Adrenal gland (tissue), 12 donors: Measurements from ENCODE around the gene NXPE4. TPM values are rescaled to one million over a fixed set of nuclear protein-coding genes. Genes with fewer than 3 reads are reported as not detected.

Experiments
- DNase-seq, 7 donors: peaks; one replicate each; pipeline ENCODE4 v3.0.0-alpha.2; 2019 to 2020
- H3K27ac ChIP-seq, 5 donors: fragments of 200-600 bp; sonication (generic) in 4 of 5; 1 replicate in 3 of 5; 2 replicates in 2 of 5; pipeline versions ENCODE4 v1.5.1 to v1.8.0; 2016 to 2020; ENCODE audit warnings: mild to moderate bottlenecking in 1 of 5
- H3K27me3 ChIP-seq: fragments of 200-600 bp; 2 replicates; pipeline ENCODE4 v1.8.0; 2021
- H3K36me3 ChIP-seq, 2 donors: fragments of 200-600 bp; replicated peaks in 1 of 2; 1 replicate in 1 of 2; 2 replicates in 1 of 2; pipeline versions ENCODE4 v1.5.1 to v1.8.0; 2018 to 2022
- H3K4me1 ChIP-seq, 2 donors: fragments of 200-600 bp; replicated peaks in 1 of 2; 1 replicate in 1 of 2; 2 replicates in 1 of 2; pipeline versions ENCODE4 v1.5.1 to v1.8.0; 2018 to 2021
- H3K4me3 ChIP-seq, 4 donors: fragments of 200-600 bp; sonication (generic) in 3 of 4; one replicate each; pipeline ENCODE4 v1.5.1; 2016 to 2018
- H3K9me3 ChIP-seq, 3 donors: fragments of 200-600 bp; sonication (generic) in 1 of 3; replicated peaks in 1 of 3; 1 replicate in 2 of 3; 2 replicates in 1 of 3; pipeline versions ENCODE4 v1.5.1 to v1.8.0; 2016 to 2021
- CTCF ChIP-seq, 6 experiments: fragments of 450-650 bp in 4 of 6; fragments of 200-600 bp in 2 of 6; sonication (generic) in 1 of 6; IDR thresholded peaks; 1 replicate in 5 of 6; 2 replicates in 1 of 6; pipeline versions ENCODE4 v1.5.1 to v1.8.0; 2016 to 2021; ENCODE audit warnings: antibody characterized with exemption in 6 of 6, mild to moderate bottlenecking in 2 of 6, moderate library complexity in 1 of 6
- POLR2A ChIP-seq, 2 donors: fragments of 450-650 bp; IDR thresholded peaks; one replicate each; pipeline ENCODE4 v1.6.1; 2017; ENCODE audit warnings: antibody characterized with exemption in 2 of 2, mild to moderate bottlenecking in 2 of 2, moderate library complexity in 1 of 2
- WGBS, 4 donors: extraction: QIAGEN DNeasy Blood & Tissue Kit in 2 of 4; methylation state at CpG; one replicate each; pipeline versions ENCODE4 v1.1.5 to v1.1.7; 2013 to 2017; 5-methylcytosine and 5-hydroxymethylcytosine counted together
- intact Hi-C, 2 donors: fragments of 100-400 bp; cut with DNase I; formaldehyde crosslinking; loops; one replicate each; pipeline versions ENCODE4 v1.14.1 to v1.15.0; 2022 to 2023
- polyA plus RNA-seq, 3 donors: library from polyadenylated mRNA; stranded (reverse); fragments of 200-250 nt in 2 of 3; fragments of 350-450 nt in 1 of 3; fragmentation: Illumina TruSeq in 1 of 3; extraction: RNeasy Lipid Tissue Mini Kit (QIAGEN cat#74804) in 1 of 3; gene quantifications; one replicate each; pipeline ENCODE4 v1.2.3, GENCODE V29; 2013 to 2014
- total RNA-seq, 9 donors: library from RNA; depleted of rRNA in 4 of 9; stranded (reverse); fragments of >200 nt in 4 of 9; fragments of 120-200 nt in 1 of 9; fragmentation: NEBNext Ultra II Directional in 1 of 9; extraction: Animal tissue kit (Norgen Biotek cat#: 25700) in 1 of 9; gene quantifications; one replicate each; pipeline versions ENCODE4 v1.1.0 to v1.2.4, GENCODE V29; 2013 to 2023
- donor health status: healthy with polysubstance abuse.
- donor health status: Bipolar disorder and iron deficiency.
- donor health status: DM: yes; HTN: yes; CAD: no.
- donor health status: DM: no; HTN: no; CAD: no.
- donor health status: DM: no; HTN: no; CAD: no.
- donor health status: DM: yes; HTN: yes; CAD: no.

The NXPE4 gene
- total and polyA plus RNA-seq, 12 donors: not detected

- Histone ChIP-seq H3K36me3 (no peaks in the 10 kb centered on the region), H3K4me3 (no peak within 1 kb of the TSS), H3K27me3 (no peaks in the 10 kb centered on the region), H3K27ac (no peak within 1 kb of the TSS), H3K9me3 (no peaks in the 10 kb centered on the region), H3K4me1 (no peaks in the 10 kb centered on the region)
- intact Hi-C loops: no loop called here
- no peak for DNase-seq
- WGBS, 4 donors: 78 to 86% (median 80%) methylated on average over 4 of the region's 4 CpGs
- TF ChIP-seq POLR2A (IDR thresholded peaks at IDR 0.05): no peak
Observed at GRCh38 chr11:114559425-114560310, 35.9 kb downstream of the NXPE4 start, which contains the start of gene NXPE1. NXPE1 (minus strand) TSS chr11:114559881; CDS start chr11:114551201, 8,680 bp downstream.

GRCh38 chr11:114556135-114556534 lies 39.5 kb downstream of the NXPE4 start:
- Histone ChIP-seq H3K9me3 (no peaks in the 10 kb centered on the region), H3K4me1 (no peaks in the 10 kb centered on the region), H3K4me3 (no peak overlapping the region), H3K36me3 (no peaks in the 10 kb centered on the region), H3K27ac (no peak overlapping the region), H3K27me3 (no peaks in the 10 kb centered on the region)
- TF ChIP-seq CTCF (IDR thresholded peaks at IDR 0.05) (no peak), POLR2A (IDR thresholded peaks at IDR 0.05) (no peak)
- intact Hi-C loops: no loop called here
- 68 to 76% (median 74%) methylated on average over 1 of the region's 1 CpG for WGBS, 4 donors
- DNase-seq: no peak

GRCh38 chr11:114553642-114554041 lies 41.9 kb downstream of the NXPE4 start:
- no peaks in the 10 kb centered on the region for H3K36me3 ChIP-seq
- no peaks in the 10 kb centered on the region for H3K27me3 ChIP-seq
- no peak overlapping the region for H3K4me3 ChIP-seq
- intact Hi-C loops: no loop called here
- no peaks in the 10 kb centered on the region for H3K4me1 ChIP-seq
- TF ChIP-seq POLR2A (IDR thresholded peaks at IDR 0.05) (no peak), CTCF (IDR thresholded peaks at IDR 0.05) (no peak)
- WGBS, 4 donors: 77 to 95% (median 81%) methylated on average over 2 of the region's 2 CpGs
- DNase-seq: no peak
- H3K27ac ChIP-seq: no peak overlapping the region
- H3K9me3 ChIP-seq: no peaks in the 10 kb centered on the region

- no peak for DNase-seq
- H3K36me3 ChIP-seq: no peaks in the 10 kb centered on the region
- no peak overlapping the region for H3K4me3 ChIP-seq
- H3K27ac ChIP-seq: no peak overlapping the region
- no peak for TF ChIP-seq POLR2A (IDR thresholded peaks at IDR 0.05)
- H3K4me1 ChIP-seq: no peaks in the 10 kb centered on the region
- intact Hi-C loops: no loop called here
- H3K9me3 ChIP-seq: no peaks in the 10 kb centered on the region
- no peaks in the 10 kb centered on the region for H3K27me3 ChIP-seq
- 70 to 76% (median 74%) methylated on average over 4 of the region's 4 CpGs for WGBS, 4 donors
Observed at GRCh38 chr11:114551060-114551459, 44.5 kb downstream of the NXPE4 start.

GRCh38 chr11:114525682-114526081 lies 69.9 kb downstream of the NXPE4 start:
- H3K36me3 ChIP-seq: no peaks in the 10 kb centered on the region
- intact Hi-C loops: no loop called here
- TF ChIP-seq CTCF (IDR thresholded peaks at IDR 0.05) (no peak), POLR2A (IDR thresholded peaks at IDR 0.05) (no peak)
- H3K27ac ChIP-seq: no peak overlapping the region
- DNase-seq: no peak
- H3K4me1 ChIP-seq: no peaks in the 10 kb centered on the region
- 80 to 94% (median 81%) methylated on average over 2 of the region's 2 CpGs for WGBS, 4 donors
- no peak overlapping the region for H3K4me3 ChIP-seq
- no peaks in the 10 kb centered on the region for H3K9me3 ChIP-seq
- H3K27me3 ChIP-seq: no peaks in the 10 kb centered on the region
